ENCODE results near the gene PKDREJ. TPM values are rescaled to one million over a fixed set of nuclear protein-coding genes. Genes with fewer than 3 reads are reported as not detected.

Gene PKDREJ
- polyA plus RNA-seq, 4 donors: 0.22 to 0.49 (median 0.35) TPM

Other genes with a start within 250 kb of the PKDREJ start
- 10 to 100 TPM; 25.7 to 31.6 (median 26.5) TPM for gene PPARA, start 112.8 kb downstream of the PKDREJ start, polyA plus RNA-seq (ENCODE audit: insufficient read length in 4 of 4)
- 10 to 100 TPM; 11.2 to 14.9 (median 13.9) TPM for gene CDPF1, start 13.1 kb downstream of the PKDREJ start, polyA plus RNA-seq (ENCODE audit: insufficient read length in 4 of 4)
- gene TTC38, start 4.7 kb upstream of the PKDREJ start, polyA plus RNA-seq (ENCODE audit: insufficient read length in 4 of 4): 10 to 100 TPM; 45.5 to 68.1 (median 53.0) TPM
- 10 to 100 TPM; 14.4 to 18.4 (median 15.7) TPM for gene GTSE1, start 33.5 kb upstream of the PKDREJ start, polyA plus RNA-seq (ENCODE audit: insufficient read length in 4 of 4)
- 10 to 100 TPM; 44.0 to 54.8 (median 49.9) TPM for gene TRMU, start 72.4 kb upstream of the PKDREJ start, polyA plus RNA-seq (ENCODE audit: insufficient read length in 4 of 4)